Activated CD4-positive, CD25-positive, alpha-beta regulatory T cell treated with anti-CD3 and anti-CD28 coated beads, Interleukin-2, amount 50 U/mL, for 72 hours (primary cell): Measurements from ENCODE around the gene SNW1.
"Not testable (repeated sequence)": the region's sequence is repeated elsewhere in the genome, so short reads cannot be mapped to it uniquely, and the experiment has no call there.

ENCODE experiments used
- DNase-seq: peaks from one replicate; pipeline ENCODE4 v3.0.0; 2021

SNW1 gene

DNA sequence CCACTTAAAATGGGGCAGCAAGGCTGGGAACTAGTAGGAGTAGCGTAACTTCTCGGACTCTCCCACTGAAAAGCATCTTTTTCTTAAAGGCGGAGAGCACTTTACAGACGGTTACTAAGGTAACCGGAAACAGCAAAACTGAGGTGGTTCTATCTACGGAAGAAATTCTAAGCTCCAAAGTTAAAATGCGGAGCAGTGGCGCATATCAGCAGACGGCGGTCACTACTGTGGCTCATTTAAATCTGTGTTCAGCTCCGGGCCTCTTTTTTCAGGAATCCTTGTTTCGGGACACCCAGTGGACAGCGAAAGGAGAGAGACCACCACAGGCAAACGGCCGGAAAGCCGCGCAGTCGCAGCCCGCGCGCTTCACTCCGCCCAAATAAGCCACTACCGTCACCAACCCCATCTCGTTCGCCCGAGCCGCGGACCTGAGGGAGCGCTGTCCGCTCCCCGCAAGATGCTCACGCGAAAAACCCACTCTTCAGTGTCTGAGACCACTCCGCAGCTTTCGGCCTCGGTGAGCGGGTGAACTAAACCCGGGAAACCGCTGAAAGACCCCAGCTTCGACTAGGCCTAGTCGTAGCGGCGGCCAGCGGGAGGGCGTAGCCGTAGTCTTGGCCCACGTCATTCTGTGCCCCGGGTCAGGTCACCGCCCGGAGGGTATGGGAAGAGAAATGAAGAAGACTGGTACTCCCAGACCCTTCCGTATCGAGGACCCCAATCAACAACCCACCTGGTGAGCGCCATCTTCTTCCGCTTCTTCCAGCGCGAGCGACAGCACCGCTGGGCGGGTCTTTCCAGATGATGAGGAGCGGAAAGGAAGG, at the start of gene SNW1:
TSS of gene SNW1 (minus strand) at position 776 of the 824 bp plus-strand sequence. CDS start at position 747, 29 bp downstream.
- DNase-seq: peak; percentile 85

DNA sequence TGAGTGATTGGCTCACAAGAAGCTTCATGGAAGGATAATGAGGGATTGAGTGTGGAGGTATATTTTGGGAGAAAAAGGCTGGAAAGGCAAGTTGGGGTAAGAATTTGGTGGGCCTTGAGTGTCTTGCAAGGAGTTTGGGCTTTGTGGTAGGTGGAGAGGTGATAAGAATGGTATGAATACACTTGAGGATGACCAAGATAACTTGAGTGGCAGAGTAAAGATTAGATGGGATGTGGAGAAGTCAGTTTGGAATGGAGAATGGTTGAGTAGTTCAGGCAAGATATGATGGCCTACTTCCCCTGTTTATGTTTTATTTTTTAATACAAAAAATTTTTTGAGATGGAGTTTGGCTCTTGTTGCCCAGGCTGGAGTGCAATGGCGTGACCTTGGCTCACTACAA, 48.1 kb upstream of the SNW1 start:
- DNase-seq: no peak

DNA sequence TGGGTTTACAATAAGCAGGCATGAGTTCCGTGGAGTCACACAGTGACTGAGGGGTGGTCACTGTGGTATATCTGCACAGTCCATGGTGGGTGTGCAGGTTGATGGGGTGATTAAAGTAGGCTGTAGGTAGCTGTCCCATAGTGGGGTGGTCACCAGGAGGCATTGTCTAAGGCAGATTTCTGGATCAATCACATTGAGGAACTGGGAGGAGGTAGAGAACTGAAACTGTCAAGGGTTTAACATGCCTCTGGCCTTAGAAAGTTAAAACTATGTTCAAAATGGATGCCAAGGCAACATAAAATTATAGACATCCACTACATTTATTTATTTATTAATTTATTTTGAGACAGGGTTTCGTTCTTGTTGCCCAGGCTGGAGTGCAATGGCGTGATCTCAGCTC, 47.3 kb upstream of the SNW1 start:
- DNase-seq: no peak

DNA sequence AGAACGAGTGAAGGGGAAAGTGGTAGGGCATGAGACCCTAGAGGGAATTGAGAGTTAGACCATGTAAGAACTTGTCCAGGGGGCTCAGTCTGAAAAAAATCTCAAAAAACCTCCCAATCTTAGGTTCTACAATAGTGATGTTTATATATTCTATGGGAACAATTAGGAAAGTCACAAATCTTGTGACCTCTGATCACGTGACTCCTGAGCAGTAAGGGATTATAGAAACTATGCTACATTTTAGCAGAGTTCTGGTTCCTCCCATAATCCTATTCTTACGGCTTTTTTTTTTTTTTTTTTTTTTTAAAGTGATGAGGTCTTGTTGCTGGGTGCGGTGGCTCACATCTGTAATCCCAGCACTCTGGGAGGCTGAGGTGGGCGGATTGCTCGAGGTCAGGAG, 44.8 kb upstream of the SNW1 start:
- DNase-seq: no peak

DNA sequence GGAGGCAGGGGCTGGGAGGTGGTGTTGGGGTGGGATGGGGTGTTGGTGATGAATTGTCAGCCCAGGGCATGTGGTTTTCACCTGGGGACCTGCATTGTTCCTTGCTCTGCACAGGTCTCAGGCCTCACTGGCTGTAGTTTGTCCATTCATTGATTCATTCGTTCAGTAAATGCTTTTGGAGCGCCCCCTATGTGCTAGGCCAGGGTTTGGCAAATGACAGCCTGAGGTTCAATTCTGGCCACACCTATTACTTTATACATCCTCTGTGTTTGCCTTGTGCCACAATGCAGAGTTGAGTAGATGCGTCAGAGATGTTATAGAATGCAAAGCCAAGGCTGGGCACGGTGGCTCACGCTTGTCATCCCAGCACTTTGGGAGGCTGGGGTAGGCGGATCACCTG, 43.6 kb upstream of the SNW1 start:
- peak; percentile 44 for DNase-seq

DNA sequence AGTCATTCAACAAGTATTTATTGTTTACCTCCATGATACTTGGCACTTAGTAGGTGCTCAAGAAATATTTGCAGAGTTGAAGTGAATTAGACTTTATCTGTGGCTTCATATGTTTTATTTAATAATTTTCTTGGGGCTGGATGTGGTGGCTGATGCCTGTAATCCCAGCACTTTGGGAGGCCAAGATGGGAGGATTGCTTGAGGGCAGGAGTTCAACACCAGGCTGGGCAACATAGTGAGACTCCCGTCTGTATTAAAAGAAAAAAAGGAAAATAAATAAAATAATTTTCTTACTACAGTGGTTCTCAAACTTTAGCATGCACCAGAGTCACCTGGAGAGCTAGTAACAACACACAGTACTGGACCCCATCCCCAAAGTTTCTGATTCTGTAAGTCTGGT, 39.9 kb upstream of the SNW1 start:
- DNase-seq: no peak

DNA sequence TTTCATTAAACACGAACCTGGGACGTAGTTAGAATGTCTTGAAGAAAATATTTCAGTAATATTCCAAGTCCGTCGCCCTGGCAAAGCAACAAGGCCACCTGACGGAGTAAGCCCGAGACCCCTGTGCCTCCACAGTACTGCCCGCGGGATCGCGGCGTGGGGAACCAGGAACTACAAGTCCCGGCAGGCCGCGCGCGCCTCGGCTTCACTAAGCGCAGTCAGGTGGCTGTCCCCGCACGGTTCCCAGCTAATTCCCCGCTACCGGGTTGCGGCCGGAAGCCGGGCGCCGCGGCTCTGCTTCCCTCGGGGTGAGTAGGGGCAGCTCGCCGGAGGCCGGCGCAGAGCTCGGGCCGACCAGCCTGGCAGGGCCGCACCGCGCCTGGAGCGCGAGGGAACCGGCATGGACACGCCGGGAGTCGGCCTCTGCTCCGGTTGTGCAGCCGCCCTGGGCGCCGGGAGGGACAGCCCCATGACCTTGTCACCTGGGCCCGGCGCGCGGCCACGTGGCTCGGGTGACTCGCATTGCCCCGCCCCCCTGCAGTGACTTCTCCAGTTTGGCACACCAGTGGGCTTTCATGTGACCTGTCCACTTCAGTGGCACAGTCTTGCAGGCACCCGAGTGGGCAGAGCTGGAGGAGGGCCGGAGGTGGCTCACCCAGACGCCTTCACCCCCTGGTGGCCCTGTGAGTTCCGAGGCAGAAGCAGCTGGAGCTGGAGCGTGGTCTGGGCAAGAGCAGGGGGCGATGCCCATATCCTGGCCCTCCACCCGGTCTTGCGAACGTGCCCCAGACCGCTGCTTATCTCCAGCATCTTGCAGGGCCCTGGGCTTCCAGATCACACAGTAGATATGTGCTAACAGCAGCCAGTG, 39.1 kb upstream of the SNW1 start, which contains the start of gene ADCK1:
TSS of gene ADCK1 (plus strand) at position 247 of the 868 bp plus-strand sequence. CDS start 18,870 bp downstream, outside the sequence.
- peak; percentile 86 for DNase-seq

DNA sequence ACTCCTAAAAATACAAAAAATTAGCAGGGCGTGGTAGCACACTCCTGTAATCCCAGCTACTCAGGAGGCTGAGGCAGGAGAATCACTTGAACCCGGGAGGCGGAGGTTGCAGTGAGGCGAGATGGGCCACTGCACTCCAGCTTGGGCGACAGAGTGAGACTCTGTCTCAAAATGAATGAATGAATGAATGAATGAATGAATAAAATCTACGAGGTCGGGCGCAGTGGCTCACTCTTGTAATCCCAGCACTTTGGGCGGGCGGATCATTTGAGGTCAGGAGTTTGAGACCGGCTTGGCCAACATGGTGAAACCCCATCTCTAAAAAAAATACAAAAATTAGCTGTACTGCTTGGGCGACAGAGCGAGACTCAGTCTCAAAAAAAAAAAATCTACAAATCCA, 38.5 kb upstream of the SNW1 start:
- DNase-seq: not testable (repeated sequence)

DNA sequence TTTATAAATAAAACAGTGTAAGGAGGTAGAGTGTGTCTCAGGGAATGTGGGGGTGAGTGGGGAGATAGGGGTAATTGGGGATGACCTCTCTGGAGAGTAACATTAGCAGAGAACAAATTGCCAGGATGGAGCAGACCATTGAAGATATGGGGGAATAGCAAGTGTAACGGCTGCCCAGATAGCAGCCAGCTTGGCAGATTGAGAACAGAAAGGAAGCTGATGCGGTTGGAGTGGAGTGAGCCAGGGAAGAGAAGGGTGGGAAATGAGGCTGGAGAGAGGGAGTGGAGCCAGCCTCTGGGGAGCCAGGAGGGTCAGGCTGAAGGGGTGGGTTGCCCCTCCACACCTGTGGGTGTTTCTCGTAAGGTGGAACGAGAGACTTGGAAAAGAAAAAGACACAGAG, 33.4 kb upstream of the SNW1 start:
- no peak for DNase-seq

DNA sequence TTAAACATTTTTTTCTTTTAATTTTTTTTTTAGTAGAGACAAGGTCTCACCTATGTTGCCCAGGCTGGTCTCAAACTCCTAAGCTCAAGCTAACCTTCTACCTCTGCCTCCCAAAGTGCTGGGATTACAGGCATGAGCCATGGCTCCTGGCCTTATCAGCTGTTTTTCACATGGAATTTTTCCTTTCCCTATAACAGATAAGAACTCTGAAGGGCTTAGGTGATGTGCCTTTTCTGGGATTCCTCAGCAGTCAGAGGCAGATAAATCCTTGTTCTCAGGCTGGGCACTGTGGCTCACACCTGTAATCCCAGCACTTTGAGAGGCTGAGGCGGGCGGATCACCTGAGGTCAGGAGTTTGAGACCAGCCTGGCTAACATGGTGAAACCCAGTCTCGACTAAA, 32.3 kb upstream of the SNW1 start:
- DNase-seq: not testable (repeated sequence)

DNA sequence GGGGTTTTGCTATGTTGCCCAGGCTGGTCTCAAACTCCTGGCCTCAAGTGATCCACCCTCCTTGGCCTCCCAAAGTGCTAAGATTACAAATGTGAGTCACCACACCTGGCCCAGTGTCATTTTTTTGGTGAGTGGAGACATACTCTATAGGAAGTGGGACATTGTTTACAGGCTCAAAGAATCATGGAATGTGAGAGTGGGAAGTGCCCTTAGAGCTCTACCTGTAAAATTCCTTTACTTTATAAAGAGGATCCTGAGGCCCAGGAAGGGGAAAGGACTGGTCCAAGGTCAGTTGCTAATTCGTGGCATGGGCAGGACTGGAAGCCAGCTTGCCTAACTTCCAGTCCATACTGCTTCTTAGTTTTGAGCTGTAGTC, 30.3 kb upstream of the SNW1 start:
- no peak for DNase-seq

DNA sequence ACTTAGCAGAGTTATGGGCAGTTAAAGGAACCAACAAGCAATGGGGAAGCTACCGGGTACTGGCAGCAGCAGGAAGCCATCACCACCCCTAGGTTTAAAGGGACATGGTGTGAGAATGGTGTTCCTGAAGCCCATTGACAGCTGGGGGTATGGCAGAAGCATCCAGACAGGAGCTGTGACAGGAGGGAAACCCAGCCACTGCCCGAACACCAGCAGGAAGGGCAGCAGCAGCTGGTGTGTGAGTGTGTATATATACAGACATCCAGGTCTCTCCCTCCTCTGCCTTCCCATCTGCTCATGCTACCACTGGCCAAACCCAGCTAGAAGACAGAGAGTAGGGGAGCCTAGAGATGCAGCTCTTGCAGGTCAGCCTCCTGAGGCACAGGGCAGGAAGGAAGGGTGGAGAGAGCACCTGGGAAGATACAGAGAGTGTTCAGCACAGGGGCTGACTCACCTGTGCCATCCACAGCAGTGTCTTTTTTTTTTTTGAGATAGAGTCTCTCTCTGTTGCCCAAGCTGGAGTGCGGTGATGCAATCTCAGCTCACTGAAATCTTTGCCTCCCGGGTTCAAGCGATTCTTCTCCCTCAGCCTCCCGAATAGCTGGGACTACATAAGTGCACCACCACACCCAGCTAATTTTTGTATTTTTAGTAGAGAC, 29.7 kb upstream of the SNW1 start:
- no peak for DNase-seq

DNA sequence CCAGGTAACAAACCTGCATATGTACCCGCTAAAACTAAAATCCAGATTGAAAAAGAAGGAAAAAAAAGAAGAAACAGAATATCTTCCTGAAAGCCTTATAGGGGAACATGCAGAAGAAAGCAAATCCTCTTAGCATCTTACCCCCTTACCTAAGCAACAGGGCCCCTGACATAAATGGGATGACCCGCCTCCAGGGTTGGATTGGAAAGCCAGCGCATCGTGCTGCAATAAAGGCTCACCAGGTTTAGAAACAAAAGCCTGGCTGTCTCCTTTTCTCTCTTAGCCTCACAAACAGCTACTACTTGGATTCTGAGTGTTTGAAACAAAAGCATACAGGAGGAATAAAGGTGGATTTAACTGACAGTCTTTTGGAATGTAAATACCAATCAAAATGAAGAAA, 25.2 kb upstream of the SNW1 start:
- no peak for DNase-seq

DNA sequence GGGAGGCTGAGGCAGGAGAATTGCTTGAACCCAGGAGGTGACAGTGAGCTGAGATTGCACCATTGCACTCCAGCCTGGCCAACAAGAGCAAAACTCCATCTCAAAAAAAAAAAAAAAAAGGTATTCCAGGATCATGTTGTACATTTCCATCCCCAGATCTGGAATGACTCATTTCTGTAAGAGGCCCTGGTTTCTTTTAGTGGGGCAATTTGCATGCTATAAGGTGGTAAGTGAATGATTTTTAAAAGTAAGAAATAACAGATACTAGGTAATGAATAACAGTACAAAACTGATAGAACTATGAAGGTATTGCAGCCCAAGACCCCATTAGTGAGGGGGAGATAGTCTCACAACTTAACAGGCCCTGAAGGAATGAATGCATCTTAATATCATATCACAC, 21.2 kb upstream of the SNW1 start:
- DNase-seq: no peak

DNA sequence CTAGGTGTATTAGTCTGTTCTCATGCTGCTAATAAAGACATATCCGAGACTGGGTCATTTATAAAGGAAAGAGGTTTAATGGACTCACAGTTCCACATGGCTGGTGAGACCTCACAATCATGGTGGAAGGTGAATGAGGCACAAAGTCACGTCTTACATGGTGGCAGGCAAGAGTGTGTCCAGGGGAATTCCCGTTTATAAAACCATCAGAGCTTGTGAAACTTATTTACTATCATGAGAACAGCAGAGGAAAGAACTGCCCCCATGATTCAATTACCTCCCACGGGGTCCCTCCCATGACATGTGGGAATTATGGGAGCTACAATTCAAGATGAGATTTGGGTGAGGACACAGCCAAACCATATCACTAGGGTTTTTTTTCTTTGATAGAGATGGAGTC, 13.0 kb upstream of the SNW1 start:
- not testable (repeated sequence) for DNase-seq

DNA sequence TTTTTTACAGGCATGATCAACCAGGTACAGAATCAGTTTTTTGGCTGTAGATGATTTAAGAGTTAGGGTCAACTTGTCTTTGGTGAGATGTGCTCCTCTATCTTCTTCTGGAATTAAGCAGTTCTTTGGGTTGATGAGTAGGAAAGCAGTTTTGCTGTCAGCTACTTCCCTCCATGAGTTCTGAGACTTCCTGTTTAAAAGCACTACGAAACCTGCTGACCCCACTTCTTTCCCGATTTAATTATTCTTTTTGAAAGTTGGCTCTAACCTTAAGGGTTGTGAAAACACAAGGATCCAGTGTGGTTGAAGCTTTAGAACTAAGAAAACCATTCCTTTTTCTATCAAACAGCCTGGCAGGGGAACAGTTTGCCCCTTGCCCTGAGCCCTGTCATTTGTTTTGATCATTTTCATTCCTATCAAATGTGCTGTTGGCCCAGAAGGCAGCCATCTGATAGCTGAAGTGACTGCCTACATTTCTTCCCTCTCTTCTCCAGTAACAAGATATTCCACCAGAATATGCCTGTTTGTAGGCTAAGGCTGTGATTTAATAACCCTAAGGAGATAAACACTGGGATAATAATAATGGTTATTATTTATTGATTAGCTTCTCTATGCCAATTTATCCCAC, 7.6 kb upstream of the SNW1 start:
- DNase-seq: not testable (repeated sequence)

DNA sequence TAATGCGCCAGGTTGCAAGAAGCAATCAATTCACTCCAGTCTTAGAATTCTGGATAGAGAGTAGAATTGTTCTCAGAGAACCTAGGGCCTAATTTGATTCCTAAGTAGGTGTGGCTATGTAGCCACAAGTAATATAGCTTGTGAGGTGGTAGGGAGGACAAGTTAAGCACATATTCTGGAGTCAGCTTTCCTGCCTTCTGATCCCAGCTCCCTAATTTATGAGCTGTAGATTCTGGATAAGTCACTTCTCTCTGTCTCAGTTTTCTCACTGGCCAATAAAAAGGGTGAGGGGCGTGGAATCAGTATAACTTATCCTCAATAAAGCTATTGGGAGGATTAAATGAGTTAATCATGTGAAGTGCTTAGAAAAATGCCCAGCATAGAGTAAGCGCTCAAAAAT, 3.0 kb upstream of the SNW1 start:
- DNase-seq: no peak

DNA sequence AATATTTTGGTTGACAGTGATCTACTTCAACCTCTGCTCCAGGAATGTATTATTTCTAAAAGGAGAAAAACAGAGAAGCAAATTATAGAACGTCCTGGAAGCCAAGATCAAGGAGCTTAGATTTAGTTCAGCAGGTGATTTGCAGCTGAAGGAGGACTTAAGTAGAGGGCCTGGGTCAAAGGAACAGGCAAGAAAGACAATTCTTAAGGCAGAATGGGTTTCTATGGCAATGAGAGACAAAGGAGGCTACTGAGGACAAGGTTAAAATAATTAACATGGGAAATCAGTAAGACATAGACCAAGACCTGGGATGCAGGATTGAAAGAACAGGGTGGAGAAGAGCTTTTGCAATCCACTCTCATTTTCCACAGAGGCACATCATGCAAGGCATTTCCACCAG, 2.4 kb upstream of the SNW1 start:
- no peak for DNase-seq

DNA sequence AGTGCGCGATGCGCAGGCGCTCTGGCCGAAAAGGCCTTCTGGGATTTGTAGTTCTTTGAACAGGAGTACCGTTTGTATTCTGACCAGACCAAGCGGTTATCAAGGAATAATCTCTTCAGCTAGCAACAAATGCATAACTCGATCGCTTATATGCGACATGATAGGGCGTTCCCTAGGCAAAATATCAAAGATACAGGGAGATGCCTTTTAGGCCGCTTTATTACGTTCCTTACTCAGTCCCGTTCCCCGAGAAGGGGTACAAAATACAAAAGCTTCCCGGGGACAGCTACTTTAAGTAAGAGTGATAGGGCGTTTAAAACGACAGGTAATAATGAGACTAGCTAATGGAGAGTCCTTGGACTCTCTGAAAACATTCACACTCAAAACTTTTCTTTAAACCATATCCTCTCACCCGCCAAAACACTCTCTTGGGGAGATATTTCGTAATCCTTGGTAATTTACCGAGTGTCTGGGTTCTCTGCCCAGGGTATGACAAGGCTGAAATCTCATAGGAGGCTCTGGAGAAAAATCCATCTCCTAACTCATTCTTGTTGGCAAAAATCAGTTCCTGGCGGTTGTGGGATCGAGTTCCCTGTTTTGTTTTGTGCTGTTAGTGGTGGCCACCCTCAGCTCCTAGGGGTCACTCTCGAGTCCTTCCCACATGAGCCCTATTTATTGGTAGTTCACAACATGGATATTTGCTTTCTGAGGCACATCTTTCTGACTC, 412 bp upstream of the SNW1 start:
- DNase-seq: no peak

DNA sequence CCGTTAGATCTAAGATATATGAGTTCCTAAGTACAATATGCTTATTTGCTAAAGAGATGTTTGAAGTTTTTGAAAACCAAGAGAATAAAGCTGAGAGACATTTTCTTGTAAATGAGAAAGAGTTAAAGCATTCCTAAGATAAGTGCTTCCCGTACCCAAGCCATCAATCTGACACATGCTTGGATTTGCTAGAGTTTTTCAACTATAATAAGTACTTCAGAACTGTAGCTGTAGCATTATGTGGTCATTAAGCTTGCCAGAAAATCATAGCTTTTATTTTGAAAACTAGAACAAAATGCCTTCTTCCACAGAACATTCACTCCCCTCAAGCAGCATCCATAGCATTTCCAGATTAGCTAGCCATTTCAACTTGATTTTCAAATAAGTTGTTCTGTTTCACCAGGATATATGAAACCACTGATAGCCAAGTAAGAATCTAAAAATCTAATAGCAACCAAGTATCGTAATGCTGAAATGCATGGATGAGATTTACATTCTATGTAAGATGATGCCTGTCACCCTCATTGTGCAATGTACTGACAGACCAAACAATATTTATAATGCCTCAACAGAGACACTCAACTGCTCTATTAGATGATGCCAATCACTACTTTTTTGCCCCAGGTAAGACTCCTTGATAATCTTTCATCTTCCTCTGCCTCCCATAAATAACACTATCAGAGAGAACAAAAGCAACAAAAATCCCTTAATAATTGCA, 8.0 kb downstream of the SNW1 start:
- DNase-seq: no peak

DNA sequence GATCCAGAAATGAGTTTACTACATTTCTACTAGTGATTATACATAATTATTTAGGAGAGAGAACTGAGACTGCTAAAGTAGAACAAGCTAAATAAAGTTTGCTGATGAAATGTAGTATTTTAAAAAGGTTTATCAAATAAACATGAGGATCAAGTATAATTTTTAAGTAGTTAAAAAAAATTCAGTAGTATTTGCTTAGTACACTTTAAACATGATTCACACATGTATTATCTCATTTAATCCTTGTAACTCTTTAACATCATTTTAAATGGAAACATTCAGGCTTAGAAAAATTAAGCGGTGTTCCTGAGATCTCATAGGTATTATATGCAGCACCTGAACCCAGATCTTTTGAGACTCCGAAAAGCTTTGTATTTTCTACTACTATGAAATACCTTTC, 8.7 kb downstream of the SNW1 start:
- DNase-seq: no peak

DNA sequence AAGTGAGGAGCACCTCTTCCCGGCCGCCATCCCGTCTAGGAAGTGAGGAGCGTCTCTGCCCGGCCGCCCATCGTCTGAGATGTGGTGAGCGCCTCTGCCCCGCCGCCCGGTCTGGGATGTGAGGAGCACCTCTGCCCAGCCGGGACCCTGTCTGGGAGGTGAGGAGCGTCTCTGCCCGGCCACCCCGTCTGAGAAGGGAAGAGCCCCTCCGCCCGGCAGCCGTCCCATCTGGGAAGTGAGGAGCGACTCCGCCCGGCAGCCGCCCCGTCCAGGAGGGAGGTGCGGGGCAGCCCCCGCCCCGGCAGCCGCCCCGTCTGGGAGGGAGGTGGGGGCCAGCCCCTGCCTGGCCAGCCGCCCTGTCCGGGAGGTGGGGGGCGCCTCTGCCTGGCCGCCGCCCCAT, 13.5 kb downstream of the SNW1 start:
- DNase-seq: not testable (repeated sequence)
